ENCODE measurements around the gene ACOT12.

The ACOT12 gene

DNA sequence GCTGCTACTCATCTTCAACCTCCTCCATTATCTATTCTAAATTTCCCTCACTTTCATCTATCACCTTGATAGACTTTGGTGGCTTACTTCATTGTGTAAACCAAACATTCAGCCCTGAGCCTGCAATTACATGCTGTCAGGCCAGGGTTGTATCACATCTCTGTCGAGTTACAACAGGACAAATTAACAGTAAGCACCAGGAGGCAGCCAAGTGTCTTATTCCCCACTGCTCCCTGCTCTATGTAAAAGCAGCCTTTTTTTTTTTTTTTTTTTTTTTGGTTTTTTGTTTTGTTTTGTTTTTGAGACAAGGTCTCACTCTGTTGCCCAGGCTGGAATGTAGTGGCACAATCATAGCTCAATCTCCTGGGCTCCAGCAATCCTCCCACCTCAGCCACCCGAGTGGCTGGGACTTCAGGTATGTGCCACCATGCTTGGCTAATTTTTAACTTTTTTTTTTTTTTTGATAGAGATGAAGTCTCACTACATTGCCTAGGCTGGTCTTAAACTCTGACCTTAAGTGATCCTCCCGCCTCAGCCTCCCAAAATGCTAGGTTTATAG is 107.8 kb downstream of the ACOT12 start:
- no peak for DNase-seq

DNA sequence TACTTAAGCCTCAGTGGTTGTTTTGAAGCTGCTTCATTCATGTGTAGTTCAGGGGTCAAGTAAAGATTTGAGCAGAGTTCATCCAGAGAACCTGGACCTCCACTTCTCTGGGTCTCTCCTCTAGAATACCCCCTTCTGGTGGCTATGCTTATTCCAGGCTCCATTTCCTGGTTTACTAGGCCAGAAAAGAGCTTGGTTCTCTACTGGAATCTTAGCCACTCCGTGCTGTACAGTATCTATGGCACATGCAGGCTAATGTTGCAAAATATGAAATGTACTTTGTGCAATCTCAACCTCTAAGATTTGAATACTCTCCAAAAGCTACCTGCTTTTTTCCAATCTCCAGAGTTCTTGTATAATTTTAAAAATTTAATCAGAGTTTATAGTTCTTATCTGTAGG is 110.0 kb downstream of the ACOT12 start:
- no peak for DNase-seq

All from RPMI8226 (cell line).